A549 treated with DMSO at 1 μM for 4 hours (cell line): ENCODE results near the gene MMGT1. TPM values are rescaled to one million over a fixed set of nuclear protein-coding genes. Genes with fewer than 3 reads are reported as not detected.

Experiments
- total RNA-seq: library from RNA; stranded (reverse); fragments of 200-300 nt; extraction: Qiagen RNA extraction; gene quantifications from 5 replicates; pipeline ENCODE4 v1.2.3, GENCODE V29; 2022; ENCODE audit warnings: low read depth

MMGT1 gene
- 16.1 to 20.1 TPM (median 19.0 TPM) in 5 replicates for total RNA-seq

GRCh38 chrX:135973548-135974278 lies at the start of gene MMGT1:
Gene MMGT1 (minus strand): TSS chrX:135973988. CDS start chrX:135973675, 313 bp downstream.

GRCh38 chrX:135985157-135985972 lies 11.6 kb upstream of the MMGT1 start, which contains the start of gene SLC9A6:
Gene SLC9A6 (plus strand): TSS chrX:135985435. CDS start chrX:135985659, 224 bp downstream.

Other genes with a start within 250 kb of the MMGT1 start
- gene CT45A3, start 205.8 kb downstream of the MMGT1 start, total RNA-seq = 0.10 to 0.16 TPM in 2 of 5 replicates, not detected in the others
- gene CT45A5, start 188.5 kb downstream of the MMGT1 start, total RNA-seq = 0.08 to 0.19 TPM in 2 of 5 replicates, not detected in the others
- gene CT45A6, start 171.2 kb downstream of the MMGT1 start, total RNA-seq = not detected in 5 replicates
- not detected in 5 replicates for gene CT45A2, start 154.0 kb downstream of the MMGT1 start, total RNA-seq
- gene CT45A7, start 136.7 kb downstream of the MMGT1 start, total RNA-seq = not detected in 5 replicates
- gene CT45A8, start 119.5 kb downstream of the MMGT1 start, total RNA-seq = not detected in 5 replicates
- gene CT45A9, start 102.2 kb downstream of the MMGT1 start, total RNA-seq = not detected in 5 replicates
- 0.23 to 0.55 TPM (median 0.37 TPM) in 4 of 5 replicates, not detected in the other for gene CT45A10, start 80.5 kb downstream of the MMGT1 start, total RNA-seq
- 0.04 to 0.07 TPM (median 0.06 TPM) in 3 of 5 replicates, not detected in the others for gene SAGE1, start 80.3 kb downstream of the MMGT1 start, total RNA-seq
- gene SLC9A6, start 11.4 kb upstream of the MMGT1 start, total RNA-seq = 7.5 to 9.7 TPM (median 9.3 TPM) in 5 replicates
- gene FHL1, start 173.5 kb upstream of the MMGT1 start, total RNA-seq = 21.6 to 22.8 TPM (median 22.0 TPM) in 5 replicates